IMR-90 (cell line): ENCODE results near the gene RHPN2.
"Not testable (repeated sequence)": the region's sequence is repeated elsewhere in the genome, so short reads cannot be mapped to it uniquely, and the experiment has no call there.

ENCODE experiments used
- BHLHE40 ChIP-seq: fragments of 150-350 bp; IDR thresholded peaks from 2 replicates; pipeline ENCODE4 v1.6.1; 2016; ENCODE audit warnings: mild to moderate bottlenecking, low read depth, low read length
- CEBPB ChIP-seq: IDR thresholded peaks from 2 replicates; pipeline ENCODE4 v1.6.1; 2012; ENCODE audit warnings: low read depth, low read length, improper control_type of control experiment
- FOS ChIP-seq: fragments of 150-350 bp; IDR thresholded peaks from 2 replicates; pipeline ENCODE4 v1.6.1; 2016; ENCODE audit warnings: low read depth, low read length
- MAFK ChIP-seq: IDR thresholded peaks from 2 replicates; pipeline ENCODE4 v1.6.1; 2012; ENCODE audit warnings: low read depth, low read length, improper control_type of control experiment
- MAZ ChIP-seq: IDR thresholded peaks from 2 replicates; pipeline ENCODE4 v1.6.1; 2012; ENCODE audit warnings: low read depth, mild to moderate bottlenecking, low read length, improper control_type of control experiment, moderate library complexity, borderline replicate concordance
- MXI1 ChIP-seq: IDR thresholded peaks from 2 replicates; pipeline ENCODE4 v1.6.1; 2012; ENCODE audit warnings: low read depth, mild to moderate bottlenecking, low read length, moderate library complexity, borderline replicate concordance
- POLR2A ChIP-seq: IDR thresholded peaks from 2 replicates; pipeline ENCODE4 v1.6.1; 2012; ENCODE audit warnings: mild to moderate bottlenecking, low read depth, low read length
- RAD21 ChIP-seq: IDR thresholded peaks from 2 replicates; pipeline ENCODE4 v1.6.1; 2012; ENCODE audit warnings: low read length, improper control_type of control experiment
- RCOR1 ChIP-seq: IDR thresholded peaks from 2 replicates; pipeline ENCODE4 v1.6.1; 2012; ENCODE audit warnings: mild to moderate bottlenecking, low read length, improper control_type of control experiment; ENCODE audit not compliant: insufficient replicate concordance
- RFX5 ChIP-seq: IDR thresholded peaks from 2 replicates; pipeline ENCODE4 v1.8.0; 2012; ENCODE audit warnings: low read depth, mild to moderate bottlenecking, low read length, moderate library complexity
- SMC3 ChIP-seq: fragments of 150-350 bp; IDR thresholded peaks from 2 replicates; pipeline ENCODE4 v1.6.1; 2016; ENCODE audit warnings: low read depth, mild to moderate bottlenecking, antibody characterized with exemption, low read length, moderate library complexity
- TF ChIP-seq, protein P1 (sequence below): conservative IDR thresholded peaks from 2 replicates; pipeline ENCODE4 v1.5.1; 2012; ENCODE audit warnings: mild to moderate bottlenecking, low read depth, low read length, improper control_type of control experiment
- TF ChIP-seq, protein P2 (sequence below): fragments of 150-350 bp; IDR thresholded peaks from 2 replicates; pipeline ENCODE4 v1.6.1; 2017; ENCODE audit warnings: mild to moderate bottlenecking, antibody characterized with exemption, low read length, low read depth
- TF ChIP-seq, protein P3 (sequence below): fragments of 150-350 bp; IDR thresholded peaks from 2 replicates; pipeline ENCODE4 v1.6.1; 2016; ENCODE audit warnings: low read depth, mild to moderate bottlenecking, low read length, moderate library complexity, borderline replicate concordance

- TF ChIP-seq, protein P1, sequence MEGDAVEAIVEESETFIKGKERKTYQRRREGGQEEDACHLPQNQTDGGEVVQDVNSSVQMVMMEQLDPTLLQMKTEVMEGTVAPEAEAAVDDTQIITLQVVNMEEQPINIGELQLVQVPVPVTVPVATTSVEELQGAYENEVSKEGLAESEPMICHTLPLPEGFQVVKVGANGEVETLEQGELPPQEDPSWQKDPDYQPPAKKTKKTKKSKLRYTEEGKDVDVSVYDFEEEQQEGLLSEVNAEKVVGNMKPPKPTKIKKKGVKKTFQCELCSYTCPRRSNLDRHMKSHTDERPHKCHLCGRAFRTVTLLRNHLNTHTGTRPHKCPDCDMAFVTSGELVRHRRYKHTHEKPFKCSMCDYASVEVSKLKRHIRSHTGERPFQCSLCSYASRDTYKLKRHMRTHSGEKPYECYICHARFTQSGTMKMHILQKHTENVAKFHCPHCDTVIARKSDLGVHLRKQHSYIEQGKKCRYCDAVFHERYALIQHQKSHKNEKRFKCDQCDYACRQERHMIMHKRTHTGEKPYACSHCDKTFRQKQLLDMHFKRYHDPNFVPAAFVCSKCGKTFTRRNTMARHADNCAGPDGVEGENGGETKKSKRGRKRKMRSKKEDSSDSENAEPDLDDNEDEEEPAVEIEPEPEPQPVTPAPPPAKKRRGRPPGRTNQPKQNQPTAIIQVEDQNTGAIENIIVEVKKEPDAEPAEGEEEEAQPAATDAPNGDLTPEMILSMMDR: not testable (repeated sequence)
- not testable (repeated sequence) for TF ChIP-seq POLR2A, MXI1, MAFK, RAD21, RFX5, FOS, BHLHE40, CEBPB, RCOR1, SMC3, MAZ
- TF ChIP-seq, protein P2, sequence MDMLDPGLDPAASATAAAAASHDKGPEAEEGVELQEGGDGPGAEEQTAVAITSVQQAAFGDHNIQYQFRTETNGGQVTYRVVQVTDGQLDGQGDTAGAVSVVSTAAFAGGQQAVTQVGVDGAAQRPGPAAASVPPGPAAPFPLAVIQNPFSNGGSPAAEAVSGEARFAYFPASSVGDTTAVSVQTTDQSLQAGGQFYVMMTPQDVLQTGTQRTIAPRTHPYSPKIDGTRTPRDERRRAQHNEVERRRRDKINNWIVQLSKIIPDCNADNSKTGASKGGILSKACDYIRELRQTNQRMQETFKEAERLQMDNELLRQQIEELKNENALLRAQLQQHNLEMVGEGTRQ: not testable (repeated sequence)
- TF ChIP-seq, protein P3, sequence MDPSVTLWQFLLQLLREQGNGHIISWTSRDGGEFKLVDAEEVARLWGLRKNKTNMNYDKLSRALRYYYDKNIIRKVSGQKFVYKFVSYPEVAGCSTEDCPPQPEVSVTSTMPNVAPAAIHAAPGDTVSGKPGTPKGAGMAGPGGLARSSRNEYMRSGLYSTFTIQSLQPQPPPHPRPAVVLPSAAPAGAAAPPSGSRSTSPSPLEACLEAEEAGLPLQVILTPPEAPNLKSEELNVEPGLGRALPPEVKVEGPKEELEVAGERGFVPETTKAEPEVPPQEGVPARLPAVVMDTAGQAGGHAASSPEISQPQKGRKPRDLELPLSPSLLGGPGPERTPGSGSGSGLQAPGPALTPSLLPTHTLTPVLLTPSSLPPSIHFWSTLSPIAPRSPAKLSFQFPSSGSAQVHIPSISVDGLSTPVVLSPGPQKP: not testable (repeated sequence)
These were observed 38.1 kb downstream of the RHPN2 start for GRCh38 chr19:33026602-33027001.
